ENCODE results near the gene USP3.

USP3 gene

DNA sequence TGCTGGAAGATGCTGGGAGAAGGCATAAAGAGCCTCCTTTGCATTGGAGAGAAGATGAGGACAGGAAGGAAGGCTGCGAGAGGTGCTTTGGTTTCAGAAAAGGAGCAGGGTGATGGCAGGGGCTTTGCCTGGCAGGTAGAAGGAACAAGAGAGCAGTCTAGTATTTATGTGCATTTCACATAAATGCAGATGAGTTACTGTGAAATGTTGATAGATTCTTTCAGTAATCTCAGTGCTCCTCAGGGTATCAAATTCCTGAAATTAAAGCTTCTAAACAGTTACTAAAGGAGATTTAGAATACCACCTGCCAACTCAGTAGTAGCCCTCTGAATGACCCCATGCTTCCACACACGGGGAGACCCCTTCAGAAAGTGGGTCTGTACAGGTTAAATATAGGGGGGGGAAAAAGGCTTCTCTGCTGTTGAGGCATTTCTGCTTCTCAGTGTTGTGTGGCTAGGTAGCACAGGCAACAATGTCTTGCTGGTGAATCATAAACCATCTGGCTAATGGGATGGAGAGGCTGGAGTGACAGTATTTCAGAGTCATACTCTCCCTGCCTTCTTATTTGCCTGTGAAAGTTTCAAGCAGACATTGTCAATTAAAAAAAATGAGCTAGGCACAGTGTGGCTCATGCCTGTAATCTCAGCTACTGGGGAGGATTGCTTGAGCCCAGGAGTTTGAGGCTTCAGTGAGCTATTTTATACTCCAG is 78.5 kb downstream of the USP3 start:
- no peak overlapping the region for H3K4me3 ChIP-seq (ENCODE audit: low read depth, low read length)

DNA sequence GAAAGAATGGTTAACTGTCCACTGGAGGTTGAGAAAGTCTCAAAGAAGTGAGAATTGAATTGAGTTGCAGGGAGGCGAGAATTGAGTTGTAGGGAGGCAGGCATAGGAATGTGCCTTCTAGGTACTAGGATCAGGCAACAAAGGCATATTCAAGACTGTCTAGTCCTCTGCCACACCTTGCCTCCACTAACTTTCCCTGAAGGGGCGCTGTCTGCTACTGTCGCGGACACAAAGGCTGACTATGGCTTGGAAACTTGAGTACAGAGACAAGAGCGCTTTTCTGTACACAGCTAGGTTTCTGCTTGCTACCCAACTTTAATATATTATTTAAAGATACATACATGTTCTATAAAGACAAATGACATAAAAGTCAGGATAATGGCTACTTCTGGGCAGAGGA is 82.4 kb downstream of the USP3 start:
- no peak overlapping the region for H3K4me3 ChIP-seq (ENCODE audit: low read depth, low read length)

DNA sequence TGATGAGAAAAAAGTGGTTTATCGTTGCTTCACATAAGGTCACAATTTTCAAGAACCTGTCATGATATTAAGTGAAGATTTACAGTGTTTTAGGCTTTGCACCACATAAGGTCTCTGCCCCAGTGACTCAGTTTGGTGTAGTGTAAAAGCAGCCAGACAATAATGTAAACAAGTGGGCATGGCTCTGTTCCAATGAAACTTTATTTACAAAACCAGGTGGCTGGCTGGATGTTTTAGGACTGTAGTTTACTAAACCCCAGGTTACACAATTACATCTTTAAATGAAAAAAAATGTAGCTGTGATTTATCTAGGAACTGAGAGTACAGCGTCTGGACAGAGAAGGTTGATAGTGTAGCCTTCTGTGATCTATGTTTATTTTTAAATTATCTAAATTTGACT is 83.1 kb downstream of the USP3 start:
- no peak overlapping the region for H3K4me3 ChIP-seq (ENCODE audit: low read depth, low read length)

DNA sequence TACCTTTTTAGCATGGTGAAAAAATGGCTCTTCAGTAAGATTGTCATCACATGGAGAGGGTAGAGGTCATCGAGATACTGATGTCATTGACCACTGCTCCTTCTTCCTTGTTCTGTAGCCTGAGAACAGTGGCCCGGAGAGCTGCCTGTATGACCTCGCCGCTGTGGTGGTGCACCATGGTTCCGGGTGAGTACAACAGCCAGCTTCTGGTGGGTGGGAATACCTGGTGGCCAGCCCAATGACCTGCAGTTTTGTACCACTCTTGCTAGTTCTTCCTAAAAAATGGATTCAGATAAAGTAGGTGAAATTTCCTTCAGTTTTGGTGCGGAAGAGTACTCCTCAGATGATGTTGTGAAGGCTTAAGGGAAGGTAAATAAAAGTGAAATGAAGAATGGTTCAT is 84.4 kb downstream of the USP3 start:
- H3K4me3 ChIP-seq (ENCODE audit: low read depth, low read length) = no peak overlapping the region

DNA sequence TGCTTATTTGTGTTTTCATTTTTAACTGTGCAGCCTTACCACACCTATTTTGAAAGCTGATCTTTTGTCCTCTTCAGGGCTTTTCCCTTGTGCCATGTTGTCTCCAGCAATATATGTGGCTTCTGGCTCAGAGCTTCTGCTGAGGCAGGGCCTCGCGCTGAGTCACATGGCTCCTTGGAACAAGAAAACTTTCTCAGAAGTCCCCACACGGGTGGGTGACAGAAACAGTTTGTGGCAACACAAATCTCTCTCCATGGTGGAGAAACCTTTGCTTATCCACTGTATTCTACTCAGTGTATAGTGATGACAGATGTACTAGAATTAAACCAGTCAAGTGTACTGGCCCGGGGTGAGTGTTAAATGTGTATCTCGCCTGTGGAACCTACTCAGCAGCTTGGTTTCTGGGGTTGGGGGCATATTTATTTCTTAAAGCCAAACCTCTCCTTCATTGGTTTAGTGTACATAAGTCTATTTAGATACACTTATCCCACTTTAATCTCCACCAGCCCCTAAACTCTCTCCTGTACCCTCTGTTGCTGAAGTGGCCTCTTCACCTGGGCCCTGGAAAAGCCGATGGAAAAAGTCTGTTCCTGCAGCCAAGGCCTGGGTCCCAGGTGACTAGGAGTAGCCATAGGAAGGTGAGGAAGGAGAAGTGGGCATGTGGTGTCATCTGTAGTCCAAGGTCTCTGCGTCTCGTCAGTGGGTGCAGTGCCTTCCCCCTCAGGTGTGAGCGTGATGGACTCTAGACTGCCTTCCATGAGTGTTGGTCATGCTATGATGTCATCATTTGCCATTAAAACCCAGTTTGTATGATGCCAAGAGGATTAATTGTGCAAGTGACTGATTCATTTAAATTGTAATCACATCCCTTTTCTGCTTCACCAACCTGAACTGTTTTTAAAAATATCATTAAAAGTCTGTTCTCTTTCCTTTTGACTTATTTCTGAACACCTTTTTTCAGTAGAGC is 89.6 kb downstream of the USP3 start:
- no peak overlapping the region for H3K4me3 ChIP-seq (ENCODE audit: low read depth, low read length)

DNA sequence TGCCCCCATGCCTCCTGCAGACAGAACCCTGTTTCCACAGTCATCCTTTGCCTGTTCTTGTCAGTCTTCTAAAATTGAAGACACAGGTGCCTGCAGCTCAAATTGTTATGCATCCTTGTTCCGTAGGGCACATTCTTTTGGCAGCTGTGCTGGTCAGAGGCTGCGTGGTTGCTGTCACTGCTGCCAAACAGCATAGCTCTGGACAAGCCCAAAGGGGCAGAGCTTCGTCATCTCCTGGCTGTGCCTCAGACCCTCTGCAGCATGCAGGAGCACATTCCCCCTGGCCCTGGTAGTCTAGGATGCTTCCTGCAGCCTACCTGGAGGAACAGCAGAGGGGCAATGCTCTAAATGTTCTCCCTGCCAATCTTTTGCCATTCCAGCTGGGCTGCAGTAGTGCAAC is 90.7 kb downstream of the USP3 start:
- no peak overlapping the region for H3K4me3 ChIP-seq (ENCODE audit: low read depth, low read length)

DNA sequence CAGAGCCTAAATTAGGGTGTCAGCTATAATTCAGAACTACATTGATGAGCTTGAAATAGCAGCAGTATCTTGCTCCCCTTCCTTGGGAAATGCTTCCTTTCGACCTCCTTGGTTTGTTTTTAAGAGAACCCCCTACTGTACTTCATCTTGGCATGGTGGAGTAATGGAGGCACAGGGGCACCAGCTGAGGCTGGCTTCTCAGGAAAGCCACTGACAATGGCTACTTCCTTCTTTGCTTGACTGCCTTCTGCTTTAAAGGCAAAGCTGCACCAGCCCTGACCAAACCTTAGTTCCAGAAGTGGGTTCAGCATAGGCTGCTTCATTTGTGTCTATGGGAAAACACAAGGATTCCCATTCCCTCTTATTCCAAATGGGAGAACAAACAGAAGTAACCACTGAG is 91.3 kb downstream of the USP3 start:
- no peak overlapping the region for H3K4me3 ChIP-seq (ENCODE audit: low read depth, low read length)

DNA sequence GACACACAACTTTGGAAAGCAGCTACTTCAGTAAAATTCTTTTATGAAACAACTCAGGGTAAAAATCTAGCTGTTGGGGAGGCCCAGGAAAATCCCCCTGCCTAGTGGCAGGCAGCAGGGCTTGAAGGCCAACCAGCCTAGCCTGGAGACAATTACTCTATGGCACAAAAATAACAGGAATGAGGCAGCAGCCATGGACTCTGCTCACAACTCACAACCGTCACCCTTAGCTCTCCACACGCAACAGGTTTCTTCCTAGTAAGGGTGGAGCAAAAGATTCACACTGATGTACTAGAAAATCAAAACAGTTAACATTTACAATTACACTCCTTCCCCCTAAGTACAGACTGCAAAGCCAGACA is 92.3 kb downstream of the USP3 start:
- no peak overlapping the region for H3K4me3 ChIP-seq (ENCODE audit: low read depth, low read length)

DNA sequence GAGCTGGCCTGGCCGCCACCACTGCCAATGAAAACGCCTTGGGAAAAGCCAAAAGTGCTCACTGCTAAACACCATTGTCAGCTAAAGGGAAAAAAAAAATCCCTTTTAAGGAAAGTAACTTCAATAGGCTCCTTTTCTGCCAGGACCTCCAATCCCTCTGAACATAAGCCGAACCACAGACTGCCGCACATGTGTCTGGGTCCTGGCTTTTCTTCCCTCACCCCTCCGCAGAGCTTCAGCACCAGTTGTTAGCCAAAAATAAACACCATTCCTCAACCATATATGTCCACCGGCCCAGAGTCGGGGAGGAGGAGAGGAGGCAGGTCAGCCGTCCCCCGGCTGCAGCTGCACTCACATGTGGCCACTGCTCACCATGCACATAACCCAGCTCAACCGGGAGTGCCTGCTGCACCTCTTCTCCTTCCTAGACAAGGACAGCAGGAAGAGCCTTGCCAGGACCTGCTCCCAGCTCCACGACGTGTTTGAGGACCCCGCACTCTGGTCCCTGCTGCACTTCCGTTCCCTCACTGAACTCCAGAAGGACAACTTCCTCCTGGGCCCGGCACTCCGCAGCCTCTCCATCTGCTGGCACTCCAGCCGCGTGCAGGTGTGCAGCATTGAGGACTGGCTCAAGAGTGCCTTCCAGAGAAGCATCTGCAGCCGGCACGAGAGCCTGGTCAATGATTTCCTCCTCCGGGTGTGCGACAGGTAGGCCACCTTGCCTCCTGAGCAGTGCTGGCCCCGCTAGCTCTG is 92.8 kb downstream of the USP3 start, which contains the start of gene FBXL22:
Gene FBXL22 (plus strand): TSS at position 350 of the 753 bp plus-strand sequence. CDS start 6 bp downstream, at position 356.
- no peak within 1 kb of the TSS for H3K4me3 ChIP-seq (ENCODE audit: low read depth, low read length)

DNA sequence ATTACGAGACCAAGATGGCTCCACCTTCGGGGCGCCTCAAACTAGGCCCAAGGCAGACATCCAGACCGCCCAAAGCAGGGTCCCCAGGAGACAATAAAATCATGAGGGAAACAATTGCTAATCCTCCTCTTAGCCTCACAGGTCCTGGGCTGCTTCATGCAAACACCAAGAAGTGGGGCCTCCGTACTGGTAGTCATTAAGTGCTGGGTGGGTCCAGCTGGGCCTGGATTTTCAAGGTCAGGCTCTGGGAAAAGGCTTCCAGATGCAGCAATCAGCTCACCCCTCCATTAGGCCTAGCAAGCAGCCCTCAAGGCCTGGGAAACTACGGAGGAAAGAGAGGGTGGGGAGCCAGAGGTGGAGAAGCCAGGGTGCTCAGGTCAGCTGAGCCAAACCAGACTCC is 93.4 kb downstream of the USP3 start:
- H3K4me3 ChIP-seq (ENCODE audit: low read depth, low read length) = no peak overlapping the region

DNA sequence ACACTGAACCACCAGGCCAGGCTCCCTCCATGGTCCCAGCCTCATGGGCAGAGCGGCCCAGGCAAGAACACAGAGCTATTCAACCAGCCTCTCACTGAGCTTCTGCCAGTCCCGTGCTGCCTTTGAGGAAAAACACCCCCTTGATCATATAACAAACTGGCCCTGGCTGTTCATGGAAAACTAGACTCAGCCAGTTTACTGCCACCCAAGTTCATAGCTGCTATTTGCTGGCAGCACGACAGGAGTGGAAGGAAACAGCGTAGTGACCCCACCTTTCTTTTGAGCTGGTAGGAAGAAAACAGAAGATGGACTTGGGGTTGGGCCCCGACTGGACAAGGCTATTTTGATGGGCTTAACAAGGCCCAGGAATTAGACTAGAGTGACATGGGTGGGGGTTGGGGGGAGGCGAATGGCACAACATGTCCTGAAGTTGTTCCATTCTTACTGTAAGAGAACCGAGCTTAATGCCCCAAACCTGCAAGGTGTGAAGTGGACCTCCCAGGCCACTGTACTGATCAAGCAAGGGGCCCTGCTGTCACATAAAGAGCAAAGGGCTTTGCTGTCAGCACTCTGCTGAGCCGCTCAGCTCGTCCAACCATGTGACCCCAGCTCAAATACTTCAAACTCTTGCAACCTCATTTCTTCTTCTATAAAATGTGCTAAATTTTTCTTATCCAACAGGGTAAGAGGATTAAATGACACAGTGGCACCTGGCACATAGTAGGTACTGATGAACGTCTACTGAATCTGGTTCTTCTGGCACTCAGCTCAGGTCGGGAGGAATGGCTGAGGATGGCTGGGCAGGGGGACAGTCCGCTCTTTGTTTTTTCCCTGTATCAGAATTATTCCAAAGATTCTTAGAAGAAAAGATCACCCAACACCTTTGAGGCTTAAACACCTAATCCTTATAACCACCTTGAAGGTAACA is 94.3 kb downstream of the USP3 start:
- H3K4me3 ChIP-seq (ENCODE audit: low read depth, low read length) = no peak overlapping the region

DNA sequence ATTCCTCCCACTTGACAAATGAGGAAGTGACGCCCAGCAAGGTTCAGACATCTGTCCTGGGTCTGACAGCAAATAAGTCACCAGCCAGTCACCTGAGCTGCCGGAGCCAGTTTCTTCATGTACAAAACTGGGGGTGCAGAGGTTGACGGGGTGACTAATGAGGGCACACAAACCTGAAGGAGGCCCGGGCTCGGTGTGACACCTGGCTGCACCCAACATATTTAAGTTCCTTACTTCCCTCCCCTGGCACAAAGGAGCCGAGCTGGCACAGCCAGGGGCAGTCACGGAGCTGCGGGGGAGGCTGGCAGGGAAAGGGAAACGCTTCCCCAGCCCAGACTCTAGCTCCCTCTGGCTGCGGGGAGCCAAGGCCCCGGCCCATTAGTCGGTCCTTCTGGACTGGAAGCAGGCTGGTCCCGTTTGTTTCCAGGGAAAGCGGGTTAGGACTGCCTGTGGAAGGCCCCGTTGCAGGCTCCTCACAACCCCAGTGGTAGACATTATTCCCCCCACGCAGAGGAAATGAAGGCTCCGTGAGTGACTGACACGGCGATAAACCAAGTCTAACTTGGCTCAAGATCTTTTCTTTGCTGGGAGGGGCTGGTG is 95.1 kb downstream of the USP3 start:
- no peak overlapping the region for H3K4me3 ChIP-seq (ENCODE audit: low read depth, low read length)

DNA sequence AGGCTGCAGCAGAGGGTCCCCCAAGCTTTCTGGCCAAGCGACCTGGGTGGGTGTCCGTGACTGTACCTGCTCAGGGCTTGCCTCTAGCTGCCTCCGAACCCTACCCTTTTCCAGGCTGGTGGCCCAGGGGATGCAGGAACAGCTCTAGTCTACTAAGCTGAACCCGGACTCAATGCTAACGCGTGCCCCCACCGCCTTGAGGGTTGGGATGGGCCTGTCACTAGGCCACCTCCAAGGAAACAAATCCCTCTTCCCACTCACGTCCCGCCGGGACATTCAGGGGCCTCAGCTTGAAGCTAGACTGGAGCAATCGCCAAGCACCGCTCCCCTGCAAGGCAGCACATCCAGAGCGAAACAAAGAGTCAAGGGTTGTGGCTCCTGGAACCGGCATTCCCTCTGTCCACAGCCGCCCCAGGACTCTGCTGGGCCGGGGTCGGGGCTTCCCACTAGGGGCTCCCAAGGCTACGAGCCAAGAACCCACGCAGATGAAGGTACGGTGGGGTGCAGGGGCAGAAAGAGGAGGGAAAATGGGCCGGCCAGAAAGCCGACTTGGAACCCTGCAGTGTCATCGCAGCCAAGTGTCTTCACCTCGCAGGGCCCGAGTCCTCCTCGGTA is 95.7 kb downstream of the USP3 start:
- H3K4me3 ChIP-seq (ENCODE audit: low read depth, low read length) = peak overlapping the region; percentile 67

DNA sequence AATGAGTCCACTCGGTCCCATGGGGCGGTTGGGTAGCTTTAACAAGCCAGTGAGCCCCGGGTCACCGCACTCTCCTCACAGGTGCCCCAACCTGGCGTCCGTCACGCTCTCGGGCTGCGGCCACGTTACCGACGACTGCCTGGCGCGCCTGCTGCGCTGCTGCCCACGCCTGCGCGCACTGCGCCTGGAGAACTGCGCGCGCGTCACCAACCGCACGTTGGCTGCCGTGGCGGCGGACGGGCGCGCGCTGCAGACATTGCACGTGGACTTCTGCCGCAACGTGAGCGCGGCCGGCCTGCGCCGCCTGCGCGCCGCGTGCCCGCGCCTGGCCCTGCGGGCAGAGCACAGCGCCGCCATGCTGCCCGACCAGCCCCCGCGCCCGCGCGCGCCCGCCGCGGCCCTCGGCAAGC is 96.2 kb downstream of the USP3 start:
- H3K4me3 ChIP-seq (ENCODE audit: low read depth, low read length) = peak overlapping the region; percentile 67

DNA sequence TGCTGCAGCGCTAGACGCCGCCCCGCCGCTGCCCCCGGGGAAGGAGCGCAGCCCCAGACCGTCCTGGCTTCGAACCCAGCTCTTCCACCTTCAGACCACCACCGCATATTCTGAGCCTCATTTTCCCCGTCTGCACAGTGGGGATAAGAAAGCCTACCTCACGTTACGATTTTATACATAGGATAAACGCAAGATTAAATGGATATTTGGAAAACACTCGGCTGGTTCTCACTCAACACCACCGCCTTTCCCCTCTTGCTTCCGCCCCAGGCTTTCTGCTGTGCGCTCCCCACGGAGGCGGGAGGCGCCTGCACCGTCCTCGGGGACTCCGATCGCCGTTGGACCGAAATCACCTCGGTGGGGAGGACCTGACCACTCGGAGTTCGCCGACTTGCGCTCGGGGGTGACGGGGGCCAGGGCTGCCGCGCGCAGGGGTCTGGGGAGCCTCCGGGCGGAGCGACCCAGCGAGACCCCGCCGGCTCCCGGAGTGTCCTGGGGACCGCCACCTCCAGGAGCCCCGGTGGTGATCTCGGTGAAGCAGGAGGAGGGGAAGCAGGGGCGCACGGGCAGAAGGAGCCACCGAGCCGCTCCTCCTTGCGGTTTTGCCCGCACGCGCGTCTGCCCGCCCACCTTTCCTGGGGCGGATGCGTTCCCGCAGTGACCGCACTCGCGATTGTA is 96.8 kb downstream of the USP3 start:
- peak overlapping the region; percentile 67 for H3K4me3 ChIP-seq (ENCODE audit: low read depth, low read length)

DNA sequence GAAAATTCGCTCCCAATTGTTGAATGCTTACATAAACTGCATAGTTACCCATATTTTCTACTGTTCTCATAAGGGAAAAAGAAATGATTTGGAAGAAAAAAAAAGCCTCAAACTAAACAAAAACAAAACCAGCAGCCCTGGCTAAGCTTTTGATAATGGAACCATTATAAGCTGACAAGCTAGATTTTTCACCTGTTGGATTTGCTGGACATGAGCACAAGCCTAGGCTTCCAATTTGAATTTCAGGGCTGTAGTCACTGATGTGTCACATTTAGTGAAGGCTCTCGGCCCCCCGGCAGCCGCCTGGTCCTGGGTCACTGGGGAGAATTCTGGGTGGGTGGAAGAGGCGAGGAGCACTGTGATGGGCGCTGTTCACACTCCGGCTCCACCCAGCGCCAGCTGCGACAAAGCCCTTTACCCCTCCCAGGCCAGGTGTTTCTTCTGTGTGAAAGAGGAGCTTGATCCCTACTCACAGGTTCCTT is 97.4 kb downstream of the USP3 start:
- peak overlapping the region; percentile 67 for H3K4me3 ChIP-seq (ENCODE audit: low read depth, low read length)

DNA sequence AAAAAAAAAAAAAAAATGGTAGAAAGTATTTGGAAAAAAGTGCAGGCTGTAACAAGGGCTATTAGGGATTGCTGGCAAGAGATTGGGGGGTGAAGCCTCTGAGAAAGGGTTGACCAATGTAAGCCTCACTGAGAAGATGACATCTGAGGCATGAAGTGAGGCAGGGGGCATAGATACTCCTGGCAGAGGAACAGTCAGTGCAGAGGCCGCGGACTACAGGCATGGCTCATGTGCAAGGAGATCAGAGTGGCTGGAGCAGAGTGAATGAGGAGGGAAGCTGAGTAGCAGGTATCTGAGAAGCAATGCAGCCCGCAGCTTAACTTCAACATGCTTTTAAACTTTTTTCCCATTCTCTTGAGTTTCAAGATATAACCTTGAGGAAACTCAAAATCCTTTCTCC is 98.2 kb downstream of the USP3 start:
- no peak overlapping the region for H3K4me3 ChIP-seq (ENCODE audit: low read depth, low read length)

DNA sequence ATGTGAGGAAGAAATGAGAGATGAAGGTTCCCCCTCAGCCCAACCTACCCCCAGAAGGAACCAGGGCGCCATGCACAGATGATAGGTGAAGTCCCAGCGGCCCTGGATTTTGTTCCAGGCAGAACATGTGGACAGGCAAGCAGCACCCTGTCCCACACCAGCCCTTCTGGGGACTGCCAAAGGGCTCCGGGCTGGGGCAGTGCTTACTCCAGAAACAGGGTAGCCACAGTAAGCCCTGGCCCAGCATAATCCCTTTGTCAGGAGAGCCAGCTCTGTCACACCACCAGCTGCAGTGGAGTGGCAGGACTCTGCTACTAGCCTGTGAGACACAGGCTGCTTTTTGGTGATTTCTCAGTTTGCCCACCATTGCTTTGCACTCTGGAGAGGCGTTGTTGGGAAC is 99.1 kb downstream of the USP3 start:
- H3K4me3 ChIP-seq (ENCODE audit: low read depth, low read length) = no peak overlapping the region

DNA sequence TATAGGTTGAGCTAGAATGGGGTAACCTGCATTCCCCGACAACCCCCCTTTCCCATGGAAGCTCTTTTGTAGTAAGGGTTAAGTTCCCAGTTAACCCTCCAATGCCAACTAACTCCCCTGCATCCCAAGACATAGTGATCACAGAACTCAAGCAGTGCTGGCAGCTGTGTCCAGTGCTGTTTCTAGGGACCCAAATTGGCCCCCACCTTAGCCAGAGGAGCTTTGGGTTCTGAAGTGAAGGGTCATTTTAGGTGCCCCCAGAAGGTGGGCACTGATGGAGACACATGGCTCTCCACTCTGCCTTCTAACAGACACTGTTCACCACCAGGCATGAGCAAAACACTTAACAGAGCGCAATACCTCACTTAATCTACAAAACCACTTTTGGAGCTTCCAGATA is 99.9 kb downstream of the USP3 start:
- H3K4me3 ChIP-seq (ENCODE audit: low read depth, low read length) = no peak overlapping the region

Measured in iPS-11a (cell line).